Lower leg skin (tissue), 4 donors: Measurements from ENCODE around the gene CELF2. TPM values are rescaled to one million over a fixed set of nuclear protein-coding genes. Genes with fewer than 3 reads are reported as not detected.

Source experiments
- DNase-seq, 2 donors: peaks; one replicate each; pipeline ENCODE4 v3.0.0-alpha.2; 2019; ENCODE audit warnings: low spot score in 2 of 2
- H3K4me3 ChIP-seq: fragments of 200-600 bp; sonication (generic); 2 replicates; pipeline ENCODE4 v1.5.1; 2017; ENCODE audit warnings: mild to moderate bottlenecking, low read depth; ENCODE audit not compliant: poor library complexity, severe bottlenecking
- CTCF ChIP-seq, 3 donors: fragments of 450-650 bp; IDR thresholded peaks; one replicate each; pipeline ENCODE4 v1.5.1; 2016; ENCODE audit warnings: antibody characterized with exemption in 3 of 3, mild to moderate bottlenecking in 3 of 3, moderate library complexity in 2 of 3
- POLR2A ChIP-seq, 2 donors: fragments of 450-650 bp; IDR thresholded peaks; one replicate each; pipeline ENCODE4 v1.6.1; 2016 to 2017; ENCODE audit warnings: antibody characterized with exemption in 2 of 2, mild to moderate bottlenecking in 1 of 2, moderate library complexity in 1 of 2
- WGBS, 2 donors: methylation state at CpG; one replicate each; pipeline ENCODE4 v1.1.5; 2018; 5-methylcytosine and 5-hydroxymethylcytosine counted together
- intact Hi-C: fragments of 100-400 bp; cut with DNase I; formaldehyde crosslinking; loops from one replicate; pipeline ENCODE4 v1.15.0; 2023; ENCODE audit warnings: low total_unique reads
- total RNA-seq, 4 donors: library from RNA; depleted of rRNA; stranded (reverse); fragments of >200 nt; gene quantifications; one replicate each; pipeline ENCODE4 v1.1.0, GENCODE V29; 2016

CELF2 gene
- total RNA-seq, 4 donors from 2014 or later, result 16.9 to 39.9 (median 20.7) TPM

- TF ChIP-seq POLR2A (IDR thresholded peaks at IDR 0.05) (no peak), CTCF (IDR thresholded peaks at IDR 0.05) (no peak)
- intact Hi-C loops, result no loop called here
- no peak overlapping the region for H3K4me3 ChIP-seq
- 43 to 52% methylated on average over 4 of the region's 4 CpGs for WGBS, 2 donors
- no peak for DNase-seq
Observed at GRCh38 chr10:11043039-11043438, 25.4 kb downstream of the CELF2 start.

GRCh38 chr10:11043446-11044127 is 25.9 kb downstream of the CELF2 start:
- DNase-seq, result no peak
- WGBS, 2 donors, result 89 to 96% methylated on average over 22 to 23 of the region's 23 CpGs
- intact Hi-C loops, result no loop called here
- TF ChIP-seq CTCF (IDR thresholded peaks at IDR 0.05) (no peak), POLR2A (IDR thresholded peaks at IDR 0.05) (no peak)
- H3K4me3 ChIP-seq, result no peak overlapping the region

GRCh38 chr10:11045487-11045886 is 27.8 kb downstream of the CELF2 start:
- no peak for DNase-seq
- intact Hi-C loops, result no loop called here
- no peak overlapping the region for H3K4me3 ChIP-seq
- TF ChIP-seq POLR2A (IDR thresholded peaks at IDR 0.05), result no peak
- no peak for TF ChIP-seq CTCF (IDR thresholded peaks at IDR 0.05)
- 91 to 96% methylated on average over 3 of the region's 3 CpGs for WGBS, 2 donors

- 67 to 79% methylated on average over 23 of the region's 23 CpGs for WGBS, 2 donors
- intact Hi-C loops, result no loop called here
- TF ChIP-seq POLR2A (IDR thresholded peaks at IDR 0.05) (no peak), CTCF (IDR thresholded peaks at IDR 0.05) (no peak)
- no peak overlapping the region for H3K4me3 ChIP-seq
- DNase-seq, result peak in 1 of 2 donors; percentile 33
Observed at GRCh38 chr10:11045995-11046775, 28.5 kb downstream of the CELF2 start.

GRCh38 chr10:11046776-11047160 is 29.1 kb downstream of the CELF2 start:
- 62 to 82% methylated on average over 5 of the region's 5 CpGs for WGBS, 2 donors
- intact Hi-C loops, result no loop called here
- no peak overlapping the region for H3K4me3 ChIP-seq
- no peak for TF ChIP-seq POLR2A (IDR thresholded peaks at IDR 0.05)
- no peak for TF ChIP-seq CTCF (IDR thresholded peaks at IDR 0.05)
- DNase-seq, result peak in 1 of 2 donors; percentile 28
